SK-N-DZ (cell line): Measurements from ENCODE around the gene TRIM33.
"Not testable (repeated sequence)": the region's sequence is repeated elsewhere in the genome, so short reads cannot be mapped to it uniquely, and the experiment has no call there.

ENCODE experiments used
- DNase-seq: peaks from one replicate; pipeline ENCODE4 v3.0.0-alpha.2; 2015; ENCODE audit warnings: low spot score

Gene TRIM33

DNA sequence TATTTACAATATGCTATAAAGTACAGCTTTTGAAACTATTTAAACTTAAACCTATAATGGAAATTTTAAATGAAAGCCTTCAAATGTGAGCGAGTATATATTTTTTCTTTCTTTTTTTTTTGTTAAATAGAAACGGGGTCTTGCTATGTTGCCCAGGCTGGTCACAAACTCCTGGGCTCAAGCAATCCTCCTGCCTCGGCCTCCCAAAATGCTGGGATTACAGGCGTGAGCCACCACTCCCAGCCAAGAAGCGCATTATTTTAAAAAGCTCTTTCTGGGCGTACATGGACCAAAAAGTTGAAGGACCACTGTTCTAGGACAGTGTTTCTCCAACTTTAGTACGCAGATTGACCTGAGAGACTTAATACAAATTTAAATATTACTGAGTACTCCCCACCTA lies 87.5 kb downstream of the TRIM33 start:
- DNase-seq, result no peak

DNA sequence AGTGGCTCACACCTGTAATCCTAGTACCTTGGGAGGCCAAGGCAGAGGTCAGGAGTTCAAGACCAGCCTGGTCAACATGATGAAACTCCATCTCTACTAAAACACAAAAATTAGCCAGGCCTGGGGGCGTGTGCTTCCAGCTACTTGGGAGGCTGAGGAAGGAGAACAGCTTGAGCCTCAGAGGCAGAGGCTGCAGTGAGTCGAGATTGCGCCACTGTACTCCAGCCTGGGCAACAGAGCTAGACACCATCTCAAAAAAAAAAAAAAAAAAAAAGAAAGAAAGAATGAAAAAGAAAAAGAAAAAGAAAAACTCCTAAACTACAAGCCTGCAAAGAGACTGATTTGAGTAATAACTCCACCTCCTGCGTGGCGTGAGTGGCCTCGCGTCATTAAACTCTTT lies 92.1 kb downstream of the TRIM33 start:
- DNase-seq, result not testable (repeated sequence)

DNA sequence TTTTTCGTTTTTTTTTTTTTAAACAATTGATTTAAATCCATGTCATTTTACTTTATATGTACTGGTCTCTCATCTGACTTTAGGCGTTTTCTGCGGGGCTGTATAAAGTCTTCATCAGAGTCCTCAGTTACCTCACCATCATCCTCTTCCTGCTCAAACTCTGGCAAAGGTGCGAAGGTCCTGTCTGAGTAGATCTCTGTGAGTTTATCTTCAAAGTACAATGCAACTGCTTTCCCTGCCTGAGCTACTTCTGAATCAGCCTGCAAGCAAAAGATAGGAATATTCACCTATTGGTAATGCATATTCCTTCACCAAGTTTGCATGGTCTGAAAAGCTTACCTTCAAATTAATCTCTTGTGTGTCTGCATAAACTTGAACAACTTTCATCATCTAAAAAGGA lies 113.4 kb downstream of the TRIM33 start:
- DNase-seq, result no peak

DNA sequence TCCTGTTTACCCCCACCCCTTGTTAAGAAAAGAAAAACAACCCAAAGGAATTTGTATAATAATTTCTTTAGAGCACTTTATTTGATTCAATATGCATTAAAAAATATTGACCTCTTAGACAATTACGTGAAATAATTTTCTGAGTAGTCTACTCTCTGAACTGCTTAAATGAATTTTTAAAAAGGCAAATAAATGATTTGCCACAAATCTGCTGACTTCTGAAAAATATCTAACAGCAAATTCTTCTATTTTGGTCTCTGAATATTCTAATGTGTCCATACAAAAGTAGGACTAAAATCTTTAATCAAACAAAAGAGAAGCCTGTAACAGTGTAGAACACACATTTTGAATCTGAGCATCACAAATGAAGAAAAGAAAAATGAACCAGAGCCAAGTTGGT lies 115.1 kb downstream of the TRIM33 start:
- no peak for DNase-seq

DNA sequence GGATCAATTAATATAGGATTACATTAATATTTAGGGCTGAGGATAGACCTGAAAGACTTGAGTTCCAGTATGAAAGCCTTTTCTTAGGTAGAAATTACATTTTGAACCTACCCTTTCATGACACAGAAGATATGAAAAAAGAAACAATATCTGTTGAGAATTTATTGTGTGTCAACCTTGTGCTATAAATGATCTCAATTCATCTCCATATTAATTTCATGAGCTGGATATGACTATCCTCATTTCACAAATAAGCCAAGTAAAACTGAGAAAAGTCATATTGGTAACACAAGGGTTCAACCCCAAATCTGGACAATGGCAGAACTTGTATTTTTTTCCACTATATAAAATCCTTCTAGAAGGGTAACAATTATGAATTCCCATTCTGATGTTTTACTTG lies 120.0 kb downstream of the TRIM33 start:
- no peak for DNase-seq

DNA sequence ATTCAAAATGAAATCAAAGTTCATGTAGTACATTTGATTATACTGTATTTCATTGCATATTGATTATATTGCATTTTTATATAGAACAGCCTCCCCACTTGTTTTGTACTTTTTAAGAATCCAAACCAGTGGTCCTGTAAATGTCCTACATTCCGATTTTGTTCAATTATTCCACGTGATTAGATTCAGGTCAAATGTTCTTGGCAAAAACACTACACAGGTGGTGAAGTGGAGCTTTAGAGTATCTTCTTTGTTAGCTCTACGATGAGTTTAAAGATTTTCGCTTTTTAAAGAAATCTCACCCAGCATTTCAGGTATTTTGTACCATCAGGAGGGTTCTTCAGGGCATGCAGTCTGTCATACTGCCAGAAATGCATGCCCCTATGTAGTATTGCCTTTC lies 120.6 kb downstream of the TRIM33 start:
- no peak for DNase-seq

DNA sequence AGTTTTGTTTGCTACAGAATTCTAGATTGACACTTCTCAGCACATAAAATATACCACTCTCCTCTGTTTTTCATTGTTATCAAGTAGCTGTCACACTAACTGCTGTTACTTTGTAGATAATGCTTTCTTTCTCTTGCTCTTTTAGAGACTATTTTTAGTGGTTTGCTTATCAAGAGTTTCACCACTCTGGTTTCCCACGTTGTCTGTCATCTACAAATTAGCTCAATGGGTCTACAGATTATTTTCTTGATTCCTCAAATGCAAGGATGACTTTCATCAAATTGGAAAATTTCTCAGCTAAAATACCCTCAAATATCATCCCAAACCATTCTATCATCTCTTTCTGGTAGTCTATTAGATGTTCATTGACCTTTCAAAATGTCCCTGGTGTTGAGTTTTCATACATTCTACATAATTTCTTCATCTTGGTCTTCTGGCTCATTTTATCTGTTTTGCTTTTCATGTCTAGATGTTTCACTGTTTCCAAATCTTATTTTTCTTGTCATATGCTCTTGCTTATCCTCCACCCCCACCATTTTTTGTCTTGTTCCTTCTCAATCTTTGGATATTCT lies 122.5 kb downstream of the TRIM33 start:
- no peak for DNase-seq

DNA sequence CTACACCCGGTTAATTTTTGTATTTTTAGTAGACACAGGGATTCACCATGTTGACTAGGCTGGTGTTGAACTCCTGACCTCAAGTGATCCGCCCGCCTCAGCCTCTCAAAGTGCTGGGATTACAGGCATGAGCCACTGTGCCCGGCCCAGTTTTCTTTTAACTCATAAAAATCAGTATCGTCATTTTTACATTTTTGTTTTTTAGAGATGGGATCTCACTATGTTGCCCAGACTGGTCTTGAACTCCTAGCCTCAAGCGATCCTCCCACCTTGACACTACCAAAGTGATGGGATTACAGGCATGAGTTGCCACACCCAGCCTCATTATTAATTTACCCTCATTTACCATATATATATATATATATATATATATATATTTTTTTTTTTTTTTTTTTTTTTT lies 123.4 kb downstream of the TRIM33 start:
- DNase-seq, result not testable (repeated sequence)

DNA sequence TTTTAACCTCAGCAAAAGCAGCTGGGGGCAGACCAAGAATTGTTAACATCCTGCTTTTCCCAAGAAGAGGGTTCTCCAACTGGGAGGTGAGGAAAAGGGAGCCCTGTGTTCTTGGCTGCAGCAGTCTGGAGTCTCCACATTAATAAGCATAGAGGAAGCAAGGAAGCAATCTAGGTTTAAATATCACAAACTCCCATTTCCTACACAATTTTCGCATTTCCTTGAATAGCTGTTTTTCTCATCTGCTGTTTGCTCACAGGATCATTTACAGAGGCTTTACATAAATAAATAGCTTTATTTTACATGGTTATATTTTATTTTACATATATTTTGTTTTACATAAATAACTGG lies 124.0 kb downstream of the TRIM33 start:
- DNase-seq, result no peak

DNA sequence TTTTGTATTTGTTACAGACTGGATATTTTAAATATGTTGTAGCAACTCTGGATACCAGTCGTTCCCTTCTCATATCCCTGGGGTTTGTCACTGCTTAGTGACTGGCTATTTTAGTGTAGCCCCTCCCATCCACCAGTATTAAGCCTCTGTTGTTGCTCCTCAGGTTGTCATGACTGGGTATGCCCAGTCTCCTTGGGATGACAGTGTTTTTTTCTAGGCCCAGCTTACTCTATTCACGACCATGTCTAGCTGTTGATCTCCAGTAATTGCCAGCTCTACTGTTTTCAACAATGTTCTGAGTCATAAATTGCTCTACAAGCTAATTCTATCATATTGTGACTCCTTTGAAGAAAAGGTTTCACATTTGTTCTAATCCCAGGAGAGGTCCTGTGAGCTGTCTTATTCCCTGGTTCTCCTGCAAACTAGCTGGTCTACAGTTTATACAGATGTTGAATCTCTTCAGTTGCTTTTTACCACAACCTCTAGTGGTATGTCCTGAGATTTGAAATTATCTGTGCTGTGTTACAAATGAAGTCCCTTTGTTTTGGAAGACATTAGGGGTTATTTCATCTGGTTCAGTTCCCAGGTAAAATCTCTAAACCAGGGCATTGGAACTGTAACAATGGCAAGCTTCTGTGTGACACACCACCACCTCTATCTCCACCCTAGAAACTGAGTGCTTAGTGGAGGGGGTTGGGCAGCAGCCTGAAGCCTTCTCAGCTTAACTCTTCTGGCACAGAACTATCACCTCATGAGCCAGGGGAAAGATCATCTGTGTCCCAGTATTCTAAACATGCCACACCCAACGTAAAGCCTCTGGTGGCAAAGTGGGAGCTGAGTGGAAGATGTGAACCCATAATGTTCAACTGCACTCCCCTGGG lies 124.6 kb downstream of the TRIM33 start:
- DNase-seq, result no peak

DNA sequence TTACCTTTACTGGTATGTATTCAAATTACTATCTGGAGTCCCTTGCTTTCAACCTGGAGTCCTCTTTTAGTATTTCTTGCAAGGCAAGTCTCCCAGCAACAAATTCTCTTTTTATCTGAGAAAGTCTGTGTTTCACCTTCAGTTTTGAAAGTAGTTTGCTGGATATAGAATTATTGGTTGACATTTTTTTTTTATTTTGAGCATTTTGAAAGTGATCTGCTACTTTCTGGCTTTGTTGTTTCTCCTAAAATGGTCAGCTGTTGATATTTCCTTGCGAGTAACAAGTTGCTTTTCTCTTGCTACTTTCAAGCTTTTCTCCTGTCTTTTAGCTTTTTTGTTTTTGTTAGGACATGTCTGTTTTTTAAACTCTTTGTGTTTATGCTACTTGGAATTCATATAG lies 126.1 kb downstream of the TRIM33 start:
- no peak for DNase-seq

DNA sequence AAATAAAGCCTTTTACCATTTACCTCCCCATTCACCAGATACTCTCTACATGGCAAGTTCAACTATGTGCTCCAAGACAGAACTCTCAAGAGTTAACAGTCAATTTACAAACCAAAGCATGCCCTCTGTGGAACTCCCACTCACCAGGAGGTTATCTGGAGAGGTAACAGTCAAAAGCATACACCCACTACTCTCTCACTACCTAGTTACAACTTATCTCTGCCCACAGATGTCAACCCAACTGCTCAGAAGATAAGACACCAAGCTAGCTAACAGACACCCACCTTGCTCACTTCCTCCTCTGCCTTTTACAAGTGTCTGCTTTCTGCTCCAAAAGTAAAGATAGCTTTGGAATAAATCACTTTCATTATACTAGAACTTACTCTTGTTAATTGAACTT lies 131.0 kb downstream of the TRIM33 start:
- DNase-seq, result no peak

DNA sequence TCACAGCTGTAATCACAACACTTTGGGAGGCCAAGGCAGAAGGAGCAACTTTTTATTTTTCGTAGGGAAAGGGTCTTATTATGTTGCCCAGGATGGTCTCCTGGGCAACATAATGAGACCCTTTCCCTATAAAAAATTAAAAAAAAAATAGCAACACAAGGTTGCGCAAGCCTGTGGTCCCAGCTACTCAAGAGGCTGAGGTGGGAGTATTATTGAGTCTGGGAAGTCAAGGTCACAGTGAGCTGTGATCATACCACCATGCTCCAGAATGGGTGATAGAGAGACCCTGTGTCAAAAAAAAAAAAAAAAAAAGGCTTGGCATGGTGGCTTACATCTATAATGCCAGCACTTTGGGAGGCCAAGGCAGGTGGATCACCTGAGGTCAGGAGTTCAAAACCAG lies 131.6 kb downstream of the TRIM33 start:
- DNase-seq, result no peak

DNA sequence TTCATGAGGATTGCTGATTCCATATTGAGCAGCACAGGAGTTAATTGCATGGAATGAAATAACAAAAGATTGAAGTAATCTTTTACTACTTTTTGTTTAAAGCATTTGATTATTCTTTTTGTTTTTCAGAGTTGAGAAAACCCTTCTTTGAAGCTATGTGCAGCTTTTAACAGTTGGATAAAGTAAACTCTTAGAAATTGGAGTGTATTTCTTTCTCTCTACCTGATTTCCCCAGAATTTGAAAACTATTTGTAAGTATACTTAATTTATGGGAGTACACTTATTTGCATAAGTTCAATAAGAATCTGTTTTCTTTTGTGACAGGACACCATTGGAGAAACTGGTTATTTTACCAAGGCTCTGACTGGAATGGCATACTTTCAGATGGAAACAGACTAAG lies 133.6 kb downstream of the TRIM33 start:
- no peak for DNase-seq

DNA sequence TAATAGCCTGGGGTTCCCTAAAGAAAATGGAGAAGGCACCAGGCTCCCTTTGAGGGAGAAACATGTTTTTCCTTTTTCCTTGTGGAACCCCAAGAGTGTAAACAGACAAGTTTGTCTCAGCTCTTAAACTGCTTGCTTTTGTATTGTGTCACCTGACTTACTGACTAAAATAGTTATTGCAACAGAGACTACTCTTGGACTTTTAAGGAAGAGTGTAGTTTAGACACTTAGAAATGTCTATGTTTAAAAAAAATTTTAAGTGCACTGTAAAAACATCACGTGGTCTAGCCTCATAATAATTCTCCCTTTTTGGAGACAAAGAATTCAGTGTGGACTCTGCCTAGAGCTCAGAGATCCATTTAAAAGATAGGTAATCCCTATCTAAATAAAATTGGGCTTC lies 141.1 kb downstream of the TRIM33 start:
- DNase-seq, result no peak

DNA sequence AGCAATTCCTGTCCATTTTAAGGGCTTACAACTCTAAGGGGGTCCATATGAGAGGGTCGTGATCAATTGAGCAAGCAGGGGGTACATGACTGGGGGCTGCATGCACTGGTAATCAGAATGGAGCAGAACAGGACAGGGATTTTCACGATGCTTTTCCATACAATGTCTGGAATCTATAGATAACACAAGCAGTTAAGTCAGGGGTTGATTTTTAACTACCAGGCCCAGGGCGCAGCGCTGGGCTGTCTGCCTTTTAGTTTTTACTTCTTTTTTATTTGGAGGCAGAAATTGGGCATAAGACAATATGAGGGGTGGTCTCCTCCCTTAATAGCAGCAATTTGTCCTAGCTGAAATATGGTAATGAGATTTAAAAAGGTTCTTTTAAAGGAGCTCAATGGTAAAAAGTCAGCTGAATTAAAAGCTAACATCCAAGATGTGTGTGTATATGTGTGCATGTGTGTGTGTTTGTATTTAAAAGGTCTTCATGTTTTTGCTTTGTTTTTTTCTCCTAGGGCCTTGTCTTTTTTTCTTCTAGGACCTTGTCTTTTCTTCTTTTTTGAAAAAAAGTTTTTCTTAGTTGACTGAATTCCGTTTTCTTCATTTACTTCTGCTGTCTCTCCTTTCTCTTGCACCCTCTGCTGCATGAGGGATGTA lies 141.6 kb downstream of the TRIM33 start:
- not testable (repeated sequence) for DNase-seq

DNA sequence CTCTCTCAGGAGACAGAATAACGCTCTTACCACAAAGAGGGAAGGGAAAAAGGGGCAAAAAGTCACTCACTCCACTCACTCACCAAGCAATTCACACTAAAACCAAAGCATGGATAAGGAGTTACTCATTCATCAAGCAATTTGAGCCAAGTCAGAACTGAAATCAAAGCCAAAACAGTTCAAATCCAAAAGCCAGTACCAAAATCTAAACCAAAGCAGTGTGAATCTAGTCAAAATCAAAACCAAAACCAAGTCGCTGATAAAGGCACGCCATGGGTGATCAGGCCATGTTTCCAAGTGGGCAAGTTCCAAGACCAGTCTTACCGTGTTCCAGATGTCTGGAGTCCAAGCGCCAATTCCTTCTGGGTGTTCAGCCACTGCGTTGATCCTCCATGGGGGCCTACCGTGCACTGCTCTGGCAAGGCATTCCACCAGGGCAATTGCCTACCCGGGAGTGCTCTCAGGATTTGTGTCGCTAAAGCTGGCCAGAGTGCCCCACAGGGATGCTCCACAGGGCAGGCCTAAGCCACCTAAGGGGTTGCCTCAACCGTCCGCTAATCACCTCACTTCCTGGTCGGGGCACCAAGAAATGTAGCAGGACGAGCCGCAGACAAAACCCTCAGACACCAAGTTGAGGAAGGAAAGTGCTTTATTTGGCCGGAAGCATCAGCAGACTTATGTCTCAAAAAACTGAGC lies 142.3 kb downstream of the TRIM33 start:
- DNase-seq, result no peak

DNA sequence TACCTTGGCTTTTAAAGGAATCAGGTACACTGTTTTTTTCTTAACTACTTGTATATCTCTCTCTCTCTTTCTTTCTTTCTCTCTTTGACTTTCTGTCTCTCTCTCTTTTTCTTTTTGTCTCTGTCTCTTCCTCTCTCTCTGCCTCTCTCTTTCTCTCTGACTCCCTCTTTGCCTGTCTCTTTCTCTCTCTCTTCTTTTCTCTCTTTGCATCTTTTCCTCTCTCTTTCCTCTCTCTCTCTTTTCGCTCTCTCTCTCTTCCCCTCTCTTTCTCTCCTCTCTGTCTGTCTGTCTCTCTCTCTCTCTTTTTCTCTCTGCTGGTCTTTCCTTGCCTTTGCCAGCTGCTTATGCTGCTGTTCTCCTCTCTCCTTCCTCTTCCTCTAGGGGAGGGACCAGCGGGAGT lies 143.2 kb downstream of the TRIM33 start:
- DNase-seq, result no peak

DNA sequence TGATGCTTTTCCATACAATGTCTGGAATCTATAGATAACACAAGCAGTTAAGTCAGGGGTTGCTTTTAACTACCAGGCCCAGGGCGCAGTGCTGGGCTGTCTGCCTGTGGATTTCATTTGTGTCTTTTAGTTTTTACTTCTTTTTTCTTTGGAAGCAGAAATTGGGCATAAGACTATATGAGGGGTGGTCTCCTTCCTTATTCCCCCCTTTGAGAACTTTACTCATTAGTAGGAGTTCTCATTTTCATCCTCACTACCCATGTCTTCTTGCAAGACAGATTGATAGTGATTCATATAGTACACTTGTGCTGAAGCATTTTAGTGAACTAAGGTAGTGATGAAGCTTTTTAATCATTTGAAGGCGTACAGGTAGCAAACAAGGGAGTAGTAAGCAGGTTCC lies 147.8 kb downstream of the TRIM33 start:
- DNase-seq, result not testable (repeated sequence)

DNA sequence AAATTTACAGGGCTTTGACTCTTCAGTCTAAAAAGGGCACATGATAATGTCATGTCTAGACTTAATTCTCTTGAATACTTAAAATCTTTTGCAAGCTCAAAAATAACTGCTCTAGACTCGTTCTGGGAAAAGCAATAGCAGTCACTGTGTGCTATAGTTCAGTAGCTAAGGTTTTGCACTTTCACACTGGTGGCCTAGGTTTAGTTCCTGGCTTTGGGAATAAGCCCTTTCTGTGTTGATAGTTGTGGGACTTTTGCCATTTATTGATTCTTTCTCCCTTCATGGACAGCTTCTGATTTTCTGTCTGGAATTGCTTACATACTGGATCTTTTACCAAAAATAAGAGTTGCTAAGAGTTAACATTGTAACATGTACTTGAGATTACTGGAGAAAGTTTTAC lies 151.2 kb downstream of the TRIM33 start:
- DNase-seq, result no peak

DNA sequence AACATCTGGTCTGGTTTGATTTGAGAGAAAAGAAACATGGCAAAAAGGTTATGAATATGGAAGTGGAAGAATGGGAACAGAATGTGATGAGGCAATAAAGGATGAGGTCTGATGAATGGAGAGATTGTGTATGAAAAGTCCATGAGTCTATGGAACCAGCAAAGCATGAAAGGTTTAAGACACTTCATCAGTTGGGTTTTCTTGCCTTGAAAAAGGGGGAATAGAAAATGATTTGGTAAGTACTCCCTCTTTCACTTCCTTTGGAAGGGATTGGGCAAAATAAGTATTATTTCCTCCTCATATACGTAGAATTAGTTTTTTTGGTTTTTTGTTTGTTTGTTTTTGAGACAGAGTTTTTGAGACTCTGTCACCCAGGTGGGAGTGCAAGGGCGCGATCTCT lies 155.8 kb downstream of the TRIM33 start:
- no peak for DNase-seq

DNA sequence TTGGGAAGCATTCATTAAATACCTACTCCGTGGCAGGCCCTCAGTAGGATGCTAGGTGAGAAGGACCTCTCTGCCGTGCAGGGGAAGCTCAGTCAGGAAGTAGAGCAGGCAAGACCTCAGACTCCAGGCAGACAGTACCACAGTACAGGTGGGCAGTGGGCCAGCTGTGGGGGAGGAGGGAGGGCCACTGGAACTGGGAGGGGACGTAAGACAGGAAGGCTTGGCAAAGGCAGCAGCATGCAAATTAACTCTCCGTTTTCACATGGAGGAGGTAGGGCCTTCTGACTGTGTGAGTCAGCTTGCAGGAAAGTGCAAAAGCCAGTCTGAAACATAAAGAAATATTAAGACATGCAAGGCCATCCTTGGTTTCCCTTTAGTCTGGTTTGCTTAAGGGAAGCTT lies 157.7 kb downstream of the TRIM33 start:
- DNase-seq, result peak; percentile 8
